Fibroblast of skin of back (primary cell): ENCODE data around the gene MAPKAPK2.

Source experiments
- DNase-seq: peaks from one replicate; pipeline ENCODE4 v3.0.0-alpha.2; 2013

Gene MAPKAPK2

DNA sequence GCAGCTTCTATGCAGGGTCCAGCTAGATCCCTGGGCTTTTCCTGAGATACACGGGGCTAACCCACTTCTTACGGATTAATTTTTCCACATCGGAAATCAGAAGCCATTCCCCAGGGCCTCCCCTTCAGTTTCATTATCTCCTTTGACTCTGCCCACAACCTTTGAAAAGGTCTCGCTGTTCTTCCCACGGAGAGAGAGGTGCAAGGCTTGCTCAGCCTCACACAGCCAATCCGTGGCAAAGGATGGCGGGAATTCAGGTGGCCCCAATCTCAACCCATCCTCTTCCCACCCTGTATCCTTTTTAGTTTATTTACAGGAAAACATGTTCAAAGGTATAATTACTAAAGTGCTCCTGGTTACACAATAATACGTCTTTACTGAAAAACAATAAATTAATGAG lies 702 bp upstream of the MAPKAPK2 start:
- DNase-seq: no peak

DNA sequence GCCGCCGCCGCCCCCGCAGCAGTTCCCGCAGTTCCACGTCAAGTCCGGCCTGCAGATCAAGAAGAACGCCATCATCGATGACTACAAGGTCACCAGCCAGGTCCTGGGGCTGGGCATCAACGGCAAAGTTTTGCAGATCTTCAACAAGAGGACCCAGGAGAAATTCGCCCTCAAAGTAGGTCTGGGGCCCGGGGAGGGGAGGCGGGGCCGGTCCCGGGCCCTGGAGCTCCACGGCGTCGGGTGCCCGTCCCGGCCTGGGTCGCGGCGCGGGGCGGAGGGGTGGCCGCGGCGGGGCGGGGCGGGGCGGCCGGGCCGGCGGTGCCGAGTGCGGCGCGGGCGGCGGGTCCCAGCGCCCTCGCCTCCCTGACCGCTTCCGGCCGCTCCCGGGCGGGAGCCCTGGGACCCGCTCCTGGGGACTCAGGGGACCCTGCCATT lies 646 bp downstream of the MAPKAPK2 start:
- DNase-seq: no peak

DNA sequence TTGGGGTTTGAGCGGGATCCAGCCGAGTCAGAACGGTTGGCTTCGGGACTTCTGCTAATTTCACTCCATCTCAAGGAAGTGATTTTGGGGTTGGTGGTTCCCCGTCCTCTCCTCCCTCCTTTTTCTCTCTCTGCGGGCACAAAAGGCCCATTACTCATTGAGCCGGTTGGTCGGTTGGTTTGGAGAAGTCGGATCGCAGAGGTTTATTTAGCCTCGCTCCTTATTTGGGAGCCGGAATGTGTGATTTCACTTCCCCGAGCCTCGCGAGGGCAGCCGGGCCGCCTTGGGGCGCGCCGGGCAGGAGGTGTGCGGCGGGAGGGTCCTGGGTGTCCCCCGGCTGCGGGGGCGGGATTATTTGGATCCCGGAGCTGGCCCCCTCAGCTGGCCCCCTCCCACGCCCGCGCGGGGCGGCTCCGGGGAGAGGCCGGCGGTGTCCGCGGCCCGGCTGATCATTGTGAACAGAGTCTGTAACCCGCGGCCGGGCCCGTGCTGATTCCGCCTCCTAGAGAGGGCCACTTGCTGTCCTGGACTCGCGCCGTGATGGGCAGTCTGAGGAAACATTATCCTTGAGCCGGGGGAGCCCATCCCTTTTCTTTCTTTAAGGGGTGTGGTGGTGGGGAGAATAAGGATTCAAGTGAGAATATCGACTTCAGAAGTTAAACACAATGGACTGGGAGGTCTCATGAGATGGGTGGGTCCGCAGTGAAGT lies 1.2 kb downstream of the MAPKAPK2 start:
- peak; percentile 86 for DNase-seq

DNA sequence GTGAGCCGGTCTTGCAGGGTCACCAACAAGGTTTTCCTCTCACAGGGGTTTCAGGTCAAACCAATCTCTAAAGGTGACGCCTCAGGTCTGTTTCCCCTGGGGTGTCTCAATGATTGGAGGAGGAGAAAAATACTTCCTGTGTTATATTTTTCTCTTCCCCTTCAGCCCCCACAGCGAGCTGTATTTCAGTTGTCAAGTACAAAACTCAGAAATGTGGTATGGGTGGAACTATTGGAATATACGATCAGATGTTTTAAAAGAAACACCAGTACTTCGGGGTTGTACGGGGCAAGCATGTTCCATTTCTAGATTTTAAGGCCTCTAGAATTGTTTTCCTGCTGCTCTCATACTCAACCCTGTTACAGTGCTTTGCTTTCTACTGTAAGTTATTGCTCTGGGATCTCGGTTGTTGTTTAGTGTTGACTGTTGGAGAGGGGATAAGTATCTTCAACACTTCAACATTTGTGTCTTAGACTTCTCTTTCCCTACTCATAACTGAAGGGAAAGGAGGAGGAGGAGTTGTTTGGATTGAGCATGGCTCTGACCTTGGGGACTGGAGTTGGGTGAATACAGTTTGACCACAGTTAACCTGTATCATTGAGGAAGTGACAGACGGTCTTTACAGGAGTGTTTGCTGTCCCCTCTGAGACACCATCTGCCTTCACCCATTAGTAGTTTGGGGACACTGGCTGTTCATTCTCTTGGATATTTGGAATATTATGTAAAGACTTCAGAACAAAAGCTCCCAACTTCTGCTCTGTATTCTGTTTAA lies 2.0 kb downstream of the MAPKAPK2 start:
- DNase-seq: no peak

DNA sequence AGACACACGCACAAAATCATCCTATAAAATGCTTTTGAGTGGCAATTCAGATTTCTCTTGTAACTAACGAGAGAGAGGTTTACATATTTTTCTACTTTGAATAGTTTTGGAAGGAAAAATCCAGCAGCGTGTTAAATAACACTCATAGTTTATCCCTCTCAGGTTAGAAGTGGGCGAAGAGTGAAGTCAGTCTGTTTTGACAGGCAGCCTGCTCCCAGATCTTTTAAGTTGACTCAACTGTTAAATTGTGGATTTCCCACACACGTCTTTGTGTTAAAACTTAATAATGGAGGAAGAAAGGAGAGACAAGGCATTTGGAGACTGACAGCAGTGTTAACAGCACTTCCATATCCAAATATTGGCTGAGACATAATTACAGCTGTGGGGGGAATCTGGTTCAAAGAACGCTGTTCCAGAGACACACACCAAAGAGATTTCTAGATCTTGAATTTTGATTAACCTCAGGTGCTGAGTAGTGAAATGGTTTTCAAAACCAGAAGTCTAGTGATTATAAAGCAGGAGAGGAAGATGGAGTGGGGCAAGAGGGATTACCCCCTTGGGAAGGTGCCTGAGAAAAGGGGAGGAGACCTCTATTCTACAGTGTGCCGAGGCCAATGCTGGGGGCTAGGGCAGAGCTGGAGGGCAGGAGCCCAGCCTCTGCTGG lies 2.7 kb downstream of the MAPKAPK2 start:
- no peak for DNase-seq

DNA sequence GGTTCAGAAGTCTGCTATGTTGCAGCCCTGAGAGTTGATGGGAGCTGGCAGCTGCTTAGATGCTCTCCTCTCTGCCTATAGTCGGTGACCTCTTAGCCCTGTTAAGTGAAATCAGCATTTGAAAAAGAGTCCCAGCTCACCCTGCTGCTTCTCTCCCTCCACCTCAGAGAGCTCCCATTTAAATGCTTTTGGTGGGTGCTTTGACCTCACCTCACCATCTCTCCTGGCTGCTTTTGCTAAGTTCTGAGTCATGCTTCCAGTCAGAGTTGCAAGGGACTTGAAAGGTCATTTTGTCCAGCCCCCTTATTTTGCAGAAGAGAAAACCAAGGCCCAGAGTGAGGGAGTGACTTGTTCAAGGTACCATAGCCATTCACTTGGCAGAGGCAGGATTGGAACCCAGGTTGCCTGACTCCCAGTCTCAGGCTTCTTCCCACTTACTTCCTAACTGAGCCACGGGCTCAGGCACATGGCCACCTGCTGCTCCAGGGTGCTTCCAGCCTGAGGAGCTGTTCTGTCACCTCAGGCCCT lies 3.3 kb downstream of the MAPKAPK2 start:
- DNase-seq: no peak

DNA sequence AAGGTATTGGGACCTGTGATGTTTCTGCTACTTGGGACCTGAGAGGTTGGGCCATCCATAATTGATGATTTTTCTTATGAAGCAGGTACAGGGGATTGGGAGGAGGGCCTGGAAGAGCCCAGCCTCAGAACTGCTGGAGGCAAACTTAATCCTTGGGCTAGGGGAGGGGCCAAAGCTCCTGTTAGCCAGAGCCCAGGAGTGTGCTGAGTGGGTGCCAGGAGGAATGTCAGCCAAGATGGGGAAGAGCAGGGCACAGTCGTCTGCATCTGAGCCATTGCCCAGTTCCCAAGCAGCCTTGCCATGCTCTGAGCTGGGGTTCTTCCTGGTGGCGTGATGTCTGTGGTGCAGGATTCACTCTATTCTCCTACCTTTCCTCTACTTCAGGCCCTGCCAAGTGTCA lies 5.8 kb downstream of the MAPKAPK2 start:
- no peak for DNase-seq

DNA sequence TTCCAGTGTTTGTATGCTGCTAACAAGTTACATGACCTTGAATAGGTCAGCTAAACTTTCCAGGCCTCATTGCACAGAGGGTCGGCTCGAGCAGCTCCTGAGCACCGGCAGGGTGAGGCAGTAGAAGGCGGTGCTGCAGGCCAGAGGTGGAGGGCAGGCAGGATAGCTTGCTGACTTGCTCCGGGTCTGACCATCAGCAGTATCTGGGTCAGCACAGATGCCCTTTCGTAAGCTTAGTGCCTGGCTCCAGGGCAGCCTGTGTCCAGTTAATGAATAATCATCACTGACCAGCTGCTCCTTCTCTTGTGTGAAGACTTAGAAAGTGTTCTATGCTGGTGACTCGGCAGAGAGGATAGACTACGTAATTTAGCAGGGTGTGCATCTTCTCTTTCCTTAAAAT lies 6.9 kb downstream of the MAPKAPK2 start:
- no peak for DNase-seq

DNA sequence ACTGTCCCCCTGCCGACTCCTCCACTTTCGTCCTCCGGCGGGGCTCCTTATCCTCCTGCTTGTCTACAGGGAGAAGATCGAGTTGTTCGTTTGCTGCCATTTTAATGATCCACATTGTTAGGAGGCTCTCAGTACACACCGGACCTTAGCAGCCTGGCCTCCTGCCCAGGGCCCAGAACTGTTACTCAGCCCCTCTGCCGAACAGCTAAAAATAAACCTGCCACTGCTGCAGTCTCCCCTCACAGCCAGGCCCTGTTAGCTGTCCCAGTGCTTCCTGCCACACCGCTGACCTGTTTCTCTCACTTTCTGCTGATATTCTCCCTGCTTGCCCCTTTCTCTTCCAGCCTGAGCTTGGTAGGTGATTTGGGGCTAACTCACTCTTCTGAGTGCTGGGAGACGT lies 8.3 kb downstream of the MAPKAPK2 start:
- peak; percentile 79 for DNase-seq

DNA sequence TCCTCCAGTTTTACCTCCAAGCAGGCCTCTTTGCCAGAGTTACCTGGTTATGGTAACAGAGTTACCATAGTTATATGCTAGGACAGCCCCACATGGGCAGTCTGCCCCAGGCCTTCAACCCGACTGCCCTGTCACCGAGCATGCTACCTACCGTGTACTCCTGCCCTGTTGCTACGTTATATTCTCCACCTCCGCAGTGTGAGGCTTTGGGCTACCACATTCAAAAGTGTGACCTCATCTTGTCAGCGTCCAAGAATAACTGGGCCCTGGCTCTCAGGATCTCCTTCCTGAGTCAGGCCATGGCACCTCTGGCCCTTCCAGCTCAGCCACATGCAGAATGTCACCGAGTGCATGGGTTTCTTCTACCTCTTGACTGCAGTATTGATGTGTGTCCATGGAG lies 8.9 kb downstream of the MAPKAPK2 start:
- DNase-seq: no peak

DNA sequence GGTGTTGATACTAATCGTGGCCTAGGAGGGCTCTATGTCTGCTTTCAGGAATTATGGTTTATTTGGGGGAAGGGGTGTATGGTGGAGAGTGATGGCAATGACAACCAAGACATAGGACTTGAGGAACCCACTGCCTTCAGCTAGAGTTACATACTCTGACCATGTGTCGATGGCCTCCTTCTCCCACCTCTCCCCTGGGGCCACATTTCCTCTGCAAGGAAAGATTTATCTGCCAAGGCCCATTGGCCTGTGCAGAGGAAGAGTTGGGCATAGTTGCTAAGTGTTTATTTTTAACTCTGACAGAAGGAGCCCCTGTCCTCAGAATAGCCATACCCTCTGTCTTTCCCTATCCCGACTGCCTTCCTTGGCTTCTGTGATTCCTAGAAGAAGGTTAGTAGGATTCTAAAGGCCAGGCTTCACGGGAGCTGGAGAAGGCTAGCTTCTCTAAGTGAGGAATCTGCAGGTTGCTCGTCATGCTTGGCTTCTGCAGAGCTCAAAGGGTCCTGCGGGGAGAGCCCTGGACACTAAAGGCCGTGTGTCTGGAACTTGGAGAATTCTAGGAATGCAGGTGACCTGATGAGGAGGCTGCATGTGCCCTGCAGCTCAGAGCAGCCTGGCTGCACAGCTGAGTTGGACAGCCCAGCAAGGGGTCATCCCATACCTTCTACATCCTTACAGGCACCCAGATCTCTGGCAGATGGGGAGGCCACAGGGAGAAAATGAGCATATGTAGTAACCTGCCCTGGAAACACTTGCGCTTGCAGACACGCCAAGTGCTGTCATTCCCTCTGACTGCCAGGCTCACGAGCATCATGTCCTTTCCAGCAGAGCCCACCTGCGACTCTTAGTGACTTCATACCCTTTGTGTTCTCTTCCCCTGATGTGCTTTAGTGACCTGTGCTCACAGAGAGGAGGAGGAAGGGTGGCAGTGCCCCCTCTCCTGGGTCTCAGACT lies 9.7 kb downstream of the MAPKAPK2 start:
- DNase-seq: no peak

DNA sequence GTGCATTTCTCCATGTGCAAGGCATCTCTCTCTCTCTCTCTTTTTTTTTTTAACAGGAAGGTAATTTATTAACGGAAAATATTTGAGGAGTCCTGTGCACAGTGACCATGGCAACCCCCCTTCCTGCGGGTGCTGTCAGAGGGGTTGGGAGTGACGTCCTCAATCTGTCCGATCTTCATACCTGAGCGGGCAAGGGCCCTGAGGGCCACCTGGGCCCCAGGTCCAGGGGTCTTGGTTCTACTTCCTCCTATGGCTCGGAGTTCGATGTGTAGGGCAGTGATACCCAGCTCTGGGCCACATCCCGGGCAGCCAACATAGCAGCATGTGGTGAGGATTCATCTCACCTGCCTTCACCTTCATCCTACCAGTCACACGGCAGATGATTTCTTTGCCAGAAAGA lies 11.0 kb downstream of the MAPKAPK2 start:
- no peak for DNase-seq

DNA sequence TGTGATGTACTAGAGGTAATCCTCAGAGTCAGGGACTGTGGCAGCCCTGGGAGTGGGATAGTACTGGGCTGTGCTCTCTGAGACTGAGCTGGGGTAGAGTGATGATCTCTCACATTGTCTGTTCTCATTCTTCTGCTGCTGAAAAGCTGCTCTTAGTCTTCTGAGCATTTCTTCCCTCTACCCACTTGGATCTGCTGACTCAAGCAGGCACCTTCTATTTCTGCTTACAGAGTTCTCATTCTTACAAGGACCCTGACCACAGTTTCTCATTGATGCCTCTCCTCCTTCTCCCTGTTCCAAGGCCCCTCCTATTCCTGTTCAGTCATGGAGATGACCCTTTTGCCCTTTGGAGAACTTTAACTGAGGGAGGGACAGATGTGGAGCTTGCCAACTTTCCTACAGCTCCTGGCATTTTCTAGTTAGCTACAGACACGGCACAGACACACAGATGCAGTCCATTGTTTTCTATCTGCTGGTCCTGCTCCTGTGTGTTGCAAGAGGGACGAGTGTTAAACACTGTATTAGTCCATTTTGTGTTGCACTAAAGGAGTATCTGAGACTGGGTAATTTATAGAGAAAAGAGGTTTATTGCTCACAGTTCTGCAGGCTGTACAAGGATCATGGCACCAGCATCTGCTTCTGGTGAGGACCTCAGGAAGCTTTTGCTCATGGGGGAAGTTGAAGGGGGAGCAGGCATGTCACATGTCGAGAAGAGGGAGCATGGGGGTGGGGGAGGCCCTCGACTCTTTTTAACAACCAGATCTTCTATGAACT lies 12.3 kb downstream of the MAPKAPK2 start:
- no peak for DNase-seq

DNA sequence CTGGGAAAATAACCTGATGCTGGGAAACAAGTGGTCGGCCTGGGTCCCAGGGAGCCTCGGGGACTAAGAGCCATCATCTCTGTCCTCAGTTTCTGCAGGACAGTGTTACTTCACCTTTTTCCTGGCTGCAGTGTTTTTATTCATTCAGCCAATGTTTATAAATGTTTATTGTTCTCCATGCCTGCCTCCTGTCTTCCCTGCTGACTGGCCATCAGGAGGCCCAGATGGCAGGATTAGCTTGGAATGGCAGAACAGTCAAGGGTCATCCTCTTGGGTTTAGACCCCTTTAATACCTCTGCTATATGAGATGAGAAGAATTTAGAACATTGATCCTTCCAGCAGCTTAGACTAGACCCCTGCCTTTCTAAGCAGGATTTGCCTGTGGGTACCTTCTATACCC lies 13.3 kb downstream of the MAPKAPK2 start:
- no peak for DNase-seq

DNA sequence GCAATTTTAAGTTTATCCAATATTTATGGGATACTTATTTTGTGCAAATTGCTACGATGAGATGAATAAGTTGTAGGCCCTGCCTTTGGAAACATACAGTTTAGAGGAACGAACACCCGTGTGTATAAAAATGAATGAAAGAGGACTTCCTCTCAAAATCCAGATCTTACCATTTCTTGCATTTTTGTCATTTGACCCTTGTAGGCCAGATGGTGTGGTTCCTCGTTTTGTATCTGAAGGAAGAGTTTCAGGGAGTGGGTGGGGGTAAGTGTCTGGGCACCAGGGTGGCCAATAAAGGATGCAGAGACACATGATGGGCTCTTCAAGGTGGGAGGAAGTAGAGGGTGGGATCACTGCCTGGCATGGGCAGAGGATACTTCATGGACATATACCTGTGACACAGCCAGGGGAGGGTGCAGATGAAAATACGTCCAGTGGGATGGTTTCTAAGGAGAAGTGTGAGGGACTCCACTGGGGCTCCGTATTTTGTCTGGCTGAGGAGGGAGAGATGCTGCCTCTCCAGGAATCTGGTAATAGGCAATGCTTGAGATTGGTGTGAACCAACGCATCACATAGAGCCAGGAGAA lies 14.4 kb downstream of the MAPKAPK2 start:
- no peak for DNase-seq

DNA sequence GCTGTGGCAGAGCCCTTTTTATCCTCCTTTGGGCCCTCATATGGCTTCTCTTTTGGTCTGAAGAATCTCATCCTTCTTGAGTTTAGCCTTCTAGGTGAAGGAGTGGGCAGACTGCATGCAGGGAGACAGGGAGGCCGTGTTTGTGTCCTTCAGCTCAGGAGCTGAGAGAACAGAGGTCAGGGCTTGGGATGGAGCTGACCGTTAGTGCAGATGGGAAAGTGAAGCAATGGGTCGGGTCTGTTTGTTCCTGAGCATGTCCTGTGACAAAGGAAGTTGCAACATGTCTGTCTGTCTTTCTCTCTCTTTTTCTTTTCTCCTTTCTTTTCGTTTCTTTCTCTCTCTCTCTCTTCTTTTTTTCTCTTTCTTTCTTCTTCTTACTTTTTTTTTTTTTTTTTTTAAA lies 14.9 kb downstream of the MAPKAPK2 start:
- no peak for DNase-seq

DNA sequence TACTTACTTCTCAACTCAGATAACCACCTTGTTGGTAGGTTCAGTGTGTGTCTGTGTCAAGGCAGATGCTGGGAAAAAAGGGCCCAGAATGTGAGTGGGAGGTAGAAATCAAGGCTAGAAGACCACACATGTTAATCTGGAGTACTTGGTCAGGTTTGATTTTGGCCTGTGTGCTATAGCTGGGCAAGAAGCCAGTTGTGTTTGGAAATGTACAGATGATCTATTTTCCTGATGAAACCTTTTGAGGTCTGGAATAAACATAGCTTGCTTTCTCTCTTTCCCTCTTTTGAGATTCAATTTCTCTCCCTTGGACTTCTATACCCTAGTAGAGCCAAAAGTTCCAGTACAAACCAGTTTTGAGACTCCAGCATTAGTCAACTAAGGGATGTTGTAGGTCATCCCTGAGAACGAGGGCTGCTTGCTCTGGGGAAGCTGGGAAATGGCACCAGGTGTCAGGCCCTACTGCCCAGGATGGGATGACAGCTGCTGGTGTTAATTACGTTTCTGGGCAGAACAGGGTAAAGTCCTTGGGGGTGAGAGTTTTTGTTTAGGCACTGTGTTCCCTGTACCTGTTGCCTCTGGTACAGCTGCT lies 15.8 kb downstream of the MAPKAPK2 start:
- DNase-seq: no peak

DNA sequence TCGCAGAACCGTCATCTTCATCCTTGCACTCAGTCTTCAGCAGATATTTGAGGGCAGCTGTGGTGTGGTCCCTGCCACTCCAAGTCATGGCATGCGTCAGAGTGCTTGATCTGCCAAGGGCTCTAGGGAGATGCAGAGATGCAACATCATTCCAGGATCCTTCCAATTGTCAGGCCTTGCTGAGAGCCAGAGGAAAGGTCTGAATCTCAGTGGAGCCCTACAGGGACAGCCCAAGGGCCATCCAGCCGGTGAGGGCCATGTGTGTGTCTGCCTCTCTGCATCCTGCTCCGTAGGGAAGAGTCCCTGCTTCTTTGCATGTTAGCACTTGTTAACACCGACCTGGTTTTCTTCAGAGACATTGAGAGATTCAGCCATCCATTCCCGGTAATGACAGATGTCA lies 17.6 kb downstream of the MAPKAPK2 start:
- DNase-seq: no peak

DNA sequence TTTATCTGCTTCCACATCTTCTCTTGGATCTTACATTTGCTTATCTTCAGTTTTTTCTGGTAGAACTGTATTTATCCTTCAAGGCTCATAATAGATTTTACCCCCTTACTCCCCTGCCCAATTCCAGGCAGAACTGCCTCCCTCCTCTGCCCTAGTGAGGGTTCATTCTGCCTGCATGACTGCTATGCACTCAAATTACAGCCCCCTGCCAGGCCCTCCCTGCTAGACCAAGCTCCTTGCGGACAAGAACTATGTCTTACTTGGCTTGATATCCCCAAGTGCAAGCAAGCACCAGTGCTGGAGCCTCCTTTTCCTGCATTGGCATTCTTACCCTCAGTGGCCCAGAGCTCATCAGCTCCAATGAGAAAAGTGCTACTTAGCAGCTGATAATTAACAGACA lies 18.1 kb downstream of the MAPKAPK2 start:
- no peak for DNase-seq

DNA sequence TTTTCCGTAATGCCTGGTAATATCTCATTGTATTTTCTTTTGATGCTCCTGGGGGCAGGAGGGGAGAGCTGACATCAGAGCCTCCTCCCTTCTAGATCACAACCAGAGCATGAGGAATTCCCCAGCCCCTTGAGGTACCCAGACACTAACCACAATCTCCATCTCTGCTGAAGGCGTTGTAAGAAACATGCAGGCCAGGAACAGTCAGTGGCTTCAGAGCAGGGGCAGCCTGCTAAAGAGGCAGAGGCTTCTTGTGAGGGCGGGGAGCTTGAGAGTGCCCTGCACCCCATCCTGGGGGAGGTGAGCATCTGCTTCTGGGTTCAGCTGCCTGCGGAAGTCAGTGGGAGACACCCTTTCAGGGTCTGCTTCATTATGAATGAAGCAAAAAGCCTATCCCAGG lies 19.0 kb downstream of the MAPKAPK2 start:
- no peak for DNase-seq

DNA sequence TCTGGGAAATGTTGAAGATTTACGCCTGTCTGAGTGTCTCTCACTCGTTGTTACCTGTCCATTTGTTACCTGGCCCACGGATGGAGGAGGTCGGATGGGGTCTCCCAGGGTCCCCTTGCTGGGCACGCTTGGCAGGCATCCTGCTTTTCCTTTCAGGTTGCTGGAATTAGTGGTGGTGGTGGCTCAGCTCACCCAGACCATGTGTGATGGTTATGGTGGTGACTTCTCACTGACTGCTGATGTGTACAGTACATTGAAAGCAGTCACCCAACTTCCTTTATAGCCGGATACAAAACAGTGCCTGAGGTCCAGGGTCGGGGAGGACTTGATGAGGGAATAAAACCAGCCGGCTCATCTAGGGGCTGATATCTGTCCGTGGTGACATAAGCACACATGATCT lies 19.5 kb downstream of the MAPKAPK2 start:
- DNase-seq: no peak
